GM15510 (cell line): ENCODE measurements around the gene OSBPL5.

Experiments used
- POLR2A ChIP-seq: IDR thresholded peaks from 3 replicates; pipeline ENCODE4 v1.6.1; 2011; ENCODE audit warnings: borderline replicate concordance; ENCODE audit not compliant: insufficient read length; ENCODE audit errors: extremely low read depth

OSBPL5 gene

GRCh38 chr11:3200388-3201111 lies 35.4 kb upstream of the OSBPL5 start:
- TF ChIP-seq POLR2A, result no peak

GRCh38 chr11:3199537-3200295 lies 34.6 kb upstream of the OSBPL5 start:
- TF ChIP-seq POLR2A, result no peak

GRCh38 chr11:3198815-3199214 lies 33.7 kb upstream of the OSBPL5 start:
- TF ChIP-seq POLR2A, result no peak

GRCh38 chr11:3197878-3198528 lies 32.9 kb upstream of the OSBPL5 start:
- TF ChIP-seq POLR2A, result no peak

- no peak for TF ChIP-seq POLR2A
Measured at GRCh38 chr11:3197044-3197695, 32.1 kb upstream of the OSBPL5 start.

- no peak for TF ChIP-seq POLR2A
Measured at GRCh38 chr11:3196161-3197043, 31.3 kb upstream of the OSBPL5 start.

GRCh38 chr11:3195251-3196160 lies 30.4 kb upstream of the OSBPL5 start:
- TF ChIP-seq POLR2A, result no peak

GRCh38 chr11:3194016-3194816 lies 29.1 kb upstream of the OSBPL5 start:
- no peak for TF ChIP-seq POLR2A

- no peak for TF ChIP-seq POLR2A
Measured at GRCh38 chr11:3193373-3194015, 28.4 kb upstream of the OSBPL5 start.

- no peak for TF ChIP-seq POLR2A
Measured at GRCh38 chr11:3192511-3193372, 27.6 kb upstream of the OSBPL5 start.
